SK-N-SH treated with all-trans-retinoic acid at 6 μM for 48 hours (cell line): ENCODE results near the gene KBTBD4.

Experiments used
- ATAC-seq: fragments of 200-7000 bp; cut with Tn5 transposase; 3 replicates; pipeline ENCODE4 v1.9.1; 2020; ENCODE audit warnings: mild to moderate bottlenecking, moderate library complexity
- ARNTL ChIP-seq: fragments of 450-650 bp; formaldehyde crosslinking; IDR thresholded peaks from 2 replicates; pipeline ENCODE4 v1.5.0; 2020; ENCODE audit warnings: low read depth, mild to moderate bottlenecking, moderate library complexity, borderline replicate concordance
- BACH2 ChIP-seq: fragments of 250-450 bp; sonication (Bioruptor Pico); IDR thresholded peaks from 2 replicates; pipeline ENCODE4 v1.9.0; 2021; ENCODE audit warnings: mild to moderate bottlenecking, borderline replicate concordance
- CREB5 ChIP-seq: fragments of 250-450 bp; sonication (Bioruptor Pico); IDR thresholded peaks from 2 replicates; pipeline ENCODE4 v1.5.1; 2020; ENCODE audit warnings: low read depth, mild to moderate bottlenecking, moderate library complexity
- CSDC2 ChIP-seq: fragments of 250-450 bp; sonication (Bioruptor Pico); IDR thresholded peaks from 2 replicates; pipeline ENCODE4 v1.5.0; 2020; ENCODE audit warnings: mild to moderate bottlenecking, moderate library complexity
- CSRNP3 ChIP-seq: fragments of 250-450 bp; sonication (Bioruptor Pico); IDR thresholded peaks from 2 replicates; pipeline ENCODE4 v1.5.1; 2021; ENCODE audit warnings: mild to moderate bottlenecking, moderate library complexity
- ESRRG ChIP-seq: fragments of 250-450 bp; sonication (Bioruptor Pico); IDR thresholded peaks from 2 replicates; pipeline ENCODE4 v1.6.1; 2021; ENCODE audit warnings: mild to moderate bottlenecking
- GLIS3 ChIP-seq: fragments of 250-450 bp; sonication (Bioruptor Pico); IDR thresholded peaks from 2 replicates; pipeline ENCODE4 v1.5.0; 2020; ENCODE audit warnings: mild to moderate bottlenecking, moderate library complexity
- ISL1 ChIP-seq: fragments of 250-450 bp; sonication (Bioruptor Pico); IDR thresholded peaks from 2 replicates; pipeline ENCODE4 v2.1.2; 2022; ENCODE audit warnings: mild to moderate bottlenecking, moderate library complexity
- PPARA ChIP-seq: fragments of 250-450 bp; sonication (Bioruptor Pico); IDR thresholded peaks from 2 replicates; pipeline ENCODE4 v1.5.0; 2020; ENCODE audit warnings: mild to moderate bottlenecking, borderline replicate concordance
- RARB ChIP-seq: fragments of 250-450 bp; sonication (Bioruptor Pico); IDR thresholded peaks from 2 replicates; pipeline ENCODE4 v1.8.0; 2021; ENCODE audit warnings: mild to moderate bottlenecking, moderate library complexity
- TCF4 ChIP-seq: fragments of 250-450 bp; sonication (Bioruptor Pico); IDR thresholded peaks from 2 replicates; pipeline ENCODE4 v1.8.0; 2021; ENCODE audit warnings: mild to moderate bottlenecking, moderate library complexity, borderline replicate concordance
- TOX ChIP-seq: fragments of 250-450 bp; sonication (Bioruptor Pico); IDR thresholded peaks from 2 replicates; pipeline ENCODE4 v1.8.0; 2021; ENCODE audit warnings: mild to moderate bottlenecking, moderate library complexity, borderline replicate concordance
- TSHZ2 ChIP-seq: fragments of 250-450 bp; sonication (Bioruptor Pico); IDR thresholded peaks from 2 replicates; pipeline ENCODE4 v1.5.0; 2020; ENCODE audit warnings: mild to moderate bottlenecking, moderate library complexity
- ZFP3 ChIP-seq: fragments of 250-450 bp; sonication (Bioruptor Pico); IDR thresholded peaks from 2 replicates; pipeline ENCODE4 v1.5.0; 2020; ENCODE audit warnings: mild to moderate bottlenecking, moderate library complexity
- ZNF565 ChIP-seq: fragments of 450-650 bp; formaldehyde crosslinking; conservative IDR thresholded peaks from 2 replicates; pipeline ENCODE4 v1.5.0; 2020; ENCODE audit warnings: low read depth, mild to moderate bottlenecking, moderate library complexity
- ZNF70 ChIP-seq: fragments of 450-650 bp; formaldehyde crosslinking; IDR thresholded peaks from 2 replicates; pipeline ENCODE4 v1.5.0; 2020; ENCODE audit warnings: mild to moderate bottlenecking, moderate library complexity
- ZNF8 ChIP-seq: fragments of 450-650 bp; formaldehyde crosslinking; IDR thresholded peaks from 2 replicates; pipeline ENCODE4 v1.5.0; 2020; ENCODE audit warnings: mild to moderate bottlenecking, moderate library complexity

KBTBD4 gene

GRCh38 chr11:47592970-47593369 lies 14.2 kb upstream of the KBTBD4 start:
- TF ChIP-seq CSDC2 (CRISPR knock-in tag) = no peak
- no peak for TF ChIP-seq TCF4 (CRISPR knock-in tag)
- no peak for TF ChIP-seq TSHZ2 (CRISPR knock-in tag)
- TF ChIP-seq CREB5 (CRISPR knock-in tag) = no peak
- TF ChIP-seq ISL1 (CRISPR knock-in tag) = no peak
- no peak for TF ChIP-seq ZNF565 (CRISPR knock-in tag)
- TF ChIP-seq ZNF8 (CRISPR knock-in tag) = no peak
- no peak for ATAC-seq

- TF ChIP-seq TCF4 (CRISPR knock-in tag) (no peak), ESRRG (CRISPR knock-in tag) (no peak), TOX (CRISPR knock-in tag) (no peak), TSHZ2 (CRISPR knock-in tag) (no peak), GLIS3 (no peak), ZFP3 (CRISPR knock-in tag) (no peak), CREB5 (CRISPR knock-in tag) (no peak)
- no peak for ATAC-seq
Observed at GRCh38 chr11:47592251-47592650, 13.5 kb upstream of the KBTBD4 start.

GRCh38 chr11:47591764-47592163 lies 13.0 kb upstream of the KBTBD4 start:
- no peak for ATAC-seq
- TF ChIP-seq CSDC2 (CRISPR knock-in tag) (no peak), RARB (CRISPR knock-in tag) (no peak), CSRNP3 (no peak), PPARA (CRISPR knock-in tag) (no peak), GLIS3 (no peak), ARNTL (no peak), TOX (CRISPR knock-in tag) (no peak), ZNF70 (no peak), BACH2 (CRISPR knock-in tag) (no peak), ISL1 (CRISPR knock-in tag) (no peak), TCF4 (CRISPR knock-in tag) (no peak)
